Measurements from ENCODE around the gene BIRC5. TPM values are rescaled to one million over a fixed set of nuclear protein-coding genes. Genes with fewer than 3 reads are reported as not detected.
A peak's percentile ranks its signal among the peaks of the same experiment; 100 is the strongest.

Gene BIRC5
- polyA plus RNA-seq, 4 donors: 2.2 to 40.6 (median 8.5) TPM

GRCh38 chr17:78242024-78242742 is 28.1 kb downstream of the BIRC5 start:
- 77 to 83% (median 81%) methylated on average over 21 of the region's 21 CpGs for WGBS, 3 donors
- Histone ChIP-seq H3K36me3 (ENCODE audit: control insufficient read depth in 3 of 3, insufficient read depth in 2 of 3, low read depth in 1 of 3, low read length in 3 of 3) (no peaks in the 10 kb centered on the region), H3K4me1 (ENCODE audit: control insufficient read depth in 3 of 3, insufficient read depth in 2 of 3, low read depth in 1 of 3, low read length in 2 of 3) (no peaks in the 10 kb centered on the region), H3K4me3 (ENCODE audit: low read depth in 1 of 3, low read length in 3 of 3) (no peak overlapping the region), H3K27ac (ENCODE audit: low read depth in 1 of 3, low read length in 2 of 3) (no peak overlapping the region), H3K27me3 (ENCODE audit: control insufficient read depth in 3 of 3, insufficient read depth in 3 of 3, low read length in 3 of 3) (no peaks in the 10 kb centered on the region), H3K9me3 (ENCODE audit: control insufficient read depth in 2 of 2, insufficient read depth in 1 of 2, low read depth in 1 of 2, low read length in 1 of 2) (no peaks in the 10 kb centered on the region)
- DNase-seq: no peak
- FAIRE-seq: no peak

- H3K36me3 ChIP-seq (ENCODE audit: control insufficient read depth in 3 of 3, insufficient read depth in 2 of 3, low read depth in 1 of 3, low read length in 3 of 3): no peaks in the 10 kb centered on the region
- no peak overlapping the region for H3K4me3 ChIP-seq (ENCODE audit: low read depth in 1 of 3, low read length in 3 of 3)
- no peak overlapping the region for H3K27ac ChIP-seq (ENCODE audit: low read depth in 1 of 3, low read length in 2 of 3)
- H3K9me3 ChIP-seq (ENCODE audit: control insufficient read depth in 2 of 2, insufficient read depth in 1 of 2, low read depth in 1 of 2, low read length in 1 of 2): no peaks in the 10 kb centered on the region
- no peak for DNase-seq
- H3K4me1 ChIP-seq (ENCODE audit: control insufficient read depth in 3 of 3, insufficient read depth in 2 of 3, low read depth in 1 of 3, low read length in 2 of 3): peaks cover under 1 to 11% (median 4%) of the 10 kb centered on the region in 3 donors
- H3K27me3 ChIP-seq (ENCODE audit: control insufficient read depth in 3 of 3, insufficient read depth in 3 of 3, low read length in 3 of 3): no peaks in the 10 kb centered on the region
- FAIRE-seq: no peak
- 72 to 82% (median 79%) methylated on average over 8 of the region's 8 CpGs for WGBS, 3 donors
Observed at GRCh38 chr17:78247304-78247703, 33.3 kb downstream of the BIRC5 start.

DNA sequence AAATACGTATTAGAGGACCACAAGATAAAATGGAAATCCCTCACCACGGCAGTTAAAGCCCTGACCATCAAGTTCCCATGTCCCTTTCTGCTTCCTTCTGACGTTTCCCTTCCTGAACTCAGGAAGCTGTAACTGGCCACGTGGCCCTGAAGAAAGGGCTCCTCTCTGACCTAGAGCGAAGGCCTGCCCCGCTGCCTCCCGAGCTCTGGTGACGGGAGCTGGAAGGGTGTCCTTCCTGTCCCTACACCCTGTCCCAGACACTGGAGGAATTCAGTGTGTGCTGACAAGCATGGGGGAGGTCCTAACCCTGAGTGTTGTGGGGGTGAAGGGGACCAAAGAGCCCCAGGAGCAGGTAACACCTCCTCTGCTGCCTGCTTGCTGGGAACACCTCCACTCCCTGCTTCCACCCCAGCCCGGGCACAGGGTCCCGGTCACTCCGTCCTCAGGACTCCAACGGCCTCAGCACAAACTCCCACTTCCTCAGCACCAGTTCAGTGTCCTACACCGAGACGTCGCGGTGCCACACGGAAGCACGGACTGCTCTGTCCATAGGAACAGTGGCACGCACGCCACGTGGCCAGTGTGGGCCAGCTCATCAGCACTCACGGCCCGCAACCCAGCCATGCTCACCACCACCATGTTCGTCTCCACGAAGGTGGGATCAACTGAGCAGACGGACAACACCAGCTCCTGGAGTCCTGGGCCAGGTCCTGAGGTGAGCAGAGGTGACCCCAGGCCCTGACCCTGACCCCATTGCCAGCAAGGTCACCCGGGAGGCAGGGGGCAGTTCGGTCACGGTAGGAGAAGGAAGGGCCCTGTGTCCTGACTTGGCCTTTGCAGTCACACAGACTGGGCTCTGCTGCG is 34.2 kb downstream of the BIRC5 start:
- Histone ChIP-seq H3K9me3 (ENCODE audit: control insufficient read depth in 2 of 2, insufficient read depth in 1 of 2, low read depth in 1 of 2, low read length in 1 of 2) (no peaks in the 10 kb centered on the region), H3K27ac (ENCODE audit: low read depth in 1 of 3, low read length in 2 of 3) (peak overlapping the region in 1 of 3 donors; percentile 24), H3K36me3 (ENCODE audit: control insufficient read depth in 3 of 3, insufficient read depth in 2 of 3, low read depth in 1 of 3, low read length in 3 of 3) (no peaks in the 10 kb centered on the region), H3K4me3 (ENCODE audit: low read depth in 1 of 3, low read length in 3 of 3) (no peak overlapping the region), H3K4me1 (ENCODE audit: control insufficient read depth in 3 of 3, insufficient read depth in 2 of 3, low read depth in 1 of 3, low read length in 2 of 3) (peaks cover 4 to 11% (median 4%) of the 10 kb centered on the region in 3 donors), H3K27me3 (ENCODE audit: control insufficient read depth in 3 of 3, insufficient read depth in 3 of 3, low read length in 3 of 3) (no peaks in the 10 kb centered on the region)
- no peak for FAIRE-seq
- WGBS, 3 donors: 79 to 84% (median 82%) methylated on average over 30 of the region's 30 CpGs
- DNase-seq: no peak

DNA sequence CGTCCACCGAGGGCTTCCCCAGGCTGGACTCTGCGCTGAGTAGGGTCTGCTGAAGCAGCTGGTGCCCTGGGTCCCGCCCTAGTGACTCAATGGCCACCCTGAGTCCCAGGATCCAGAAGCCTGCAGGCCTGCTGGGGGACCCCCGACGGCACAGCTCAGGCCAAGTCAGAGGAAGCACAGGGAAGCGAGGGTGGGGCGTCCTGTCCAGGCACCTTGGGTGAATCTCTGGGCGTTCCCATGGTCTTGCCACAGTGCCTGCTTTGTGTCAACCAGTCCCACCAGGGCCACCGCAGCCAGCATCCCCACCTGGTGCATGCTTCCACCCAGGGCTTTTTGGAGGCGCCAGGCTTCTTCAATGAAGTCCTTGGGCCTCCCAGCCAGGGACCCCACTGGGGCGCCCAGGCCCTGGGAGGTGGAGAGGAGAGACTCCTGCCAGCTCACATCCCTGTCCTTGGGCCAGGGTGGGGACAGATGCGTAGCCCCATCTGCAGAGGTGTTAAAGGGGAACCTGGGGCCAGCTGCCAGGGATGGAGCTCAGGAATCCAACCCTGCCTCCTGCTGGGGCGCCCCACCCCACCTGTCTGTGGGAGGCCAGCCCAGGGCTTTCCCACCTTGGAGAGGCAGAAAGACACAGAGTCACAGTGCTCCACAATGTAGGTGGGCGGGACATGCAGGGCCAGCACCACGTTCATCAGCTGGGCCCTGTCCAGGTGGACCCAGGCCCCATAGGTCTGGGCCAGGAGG is 35.2 kb downstream of the BIRC5 start:
- WGBS, 3 donors: 83 to 85% (median 84%) methylated on average over 16 of the region's 16 CpGs

DNA sequence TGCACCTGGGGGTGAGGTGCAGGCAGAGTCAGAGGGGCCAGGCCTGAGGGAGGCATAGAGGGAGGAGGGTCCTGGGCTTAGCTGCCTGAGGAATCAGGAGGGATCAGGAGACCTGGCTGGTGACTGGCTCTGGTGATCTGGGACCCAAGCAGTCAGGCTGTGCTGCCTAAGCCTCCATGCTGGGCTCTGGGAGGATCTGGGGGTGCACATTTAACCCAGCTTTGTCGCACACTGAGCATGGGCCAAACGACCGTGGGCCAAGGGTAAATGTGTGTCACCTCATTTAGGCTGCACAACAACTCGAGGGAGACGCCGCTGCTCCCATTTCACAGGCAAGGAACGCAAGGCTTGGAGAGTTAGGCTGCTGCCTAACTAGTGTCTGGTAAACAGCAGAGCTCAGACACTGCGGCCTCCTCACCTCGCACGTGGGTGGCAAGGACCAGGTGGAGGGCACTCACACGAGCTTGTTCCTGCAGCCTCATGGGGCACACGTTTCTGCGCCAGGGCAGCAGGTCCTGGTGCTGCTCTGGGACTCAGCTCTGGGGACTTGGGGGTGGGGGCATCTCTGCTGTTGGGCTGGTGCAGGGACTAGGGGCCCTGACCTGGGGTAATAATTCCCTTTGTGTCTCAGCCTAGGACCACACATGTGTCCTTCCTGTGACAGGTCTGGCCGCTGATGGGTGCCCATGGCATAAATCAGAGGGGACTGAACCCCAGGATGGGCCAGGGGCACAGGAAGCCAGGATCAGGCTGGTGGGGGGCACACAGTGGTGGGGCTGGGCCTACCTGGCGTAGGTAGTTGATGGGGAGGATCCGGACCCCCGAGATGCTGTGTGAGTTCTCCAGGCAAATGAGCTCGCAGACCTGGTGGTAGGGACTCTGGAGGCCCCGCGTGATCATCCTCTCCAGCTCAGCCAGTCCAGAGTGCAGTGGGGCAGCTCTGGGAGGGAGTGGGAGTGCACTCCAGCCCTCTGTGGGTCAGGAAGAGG is 36.1 kb downstream of the BIRC5 start:
- WGBS, 3 donors: 67 to 70% (median 69%) methylated on average over 20 of the region's 20 CpGs
- DNase-seq (no peak), FAIRE-seq (no peak)
- no peak overlapping the region for H3K27ac ChIP-seq (ENCODE audit: low read depth in 1 of 3, low read length in 2 of 3)
- H3K27me3 ChIP-seq (ENCODE audit: control insufficient read depth in 3 of 3, insufficient read depth in 3 of 3, low read length in 3 of 3): no peaks in the 10 kb centered on the region
- no peak overlapping the region for H3K4me3 ChIP-seq (ENCODE audit: low read depth in 1 of 3, low read length in 3 of 3)
- peaks cover 4 to 11% (median 4%) of the 10 kb centered on the region in 3 donors for H3K4me1 ChIP-seq (ENCODE audit: control insufficient read depth in 3 of 3, insufficient read depth in 2 of 3, low read depth in 1 of 3, low read length in 2 of 3)
- no peaks in the 10 kb centered on the region for H3K9me3 ChIP-seq (ENCODE audit: control insufficient read depth in 2 of 2, insufficient read depth in 1 of 2, low read depth in 1 of 2, low read length in 1 of 2)
- H3K36me3 ChIP-seq (ENCODE audit: control insufficient read depth in 3 of 3, insufficient read depth in 2 of 3, low read depth in 1 of 3, low read length in 3 of 3): no peaks in the 10 kb centered on the region

More for the DNA sequence above, 35.2 kb downstream of the BIRC5 start:
- DNase-seq (no peak), FAIRE-seq (no peak)
- no peaks in the 10 kb centered on the region for H3K9me3 ChIP-seq (ENCODE audit: control insufficient read depth in 2 of 2, insufficient read depth in 1 of 2, low read depth in 1 of 2, low read length in 1 of 2)
- peaks cover 4 to 11% (median 4%) of the 10 kb centered on the region in 3 donors for H3K4me1 ChIP-seq (ENCODE audit: control insufficient read depth in 3 of 3, insufficient read depth in 2 of 3, low read depth in 1 of 3, low read length in 2 of 3)
- H3K27ac ChIP-seq (ENCODE audit: low read depth in 1 of 3, low read length in 2 of 3): no peak overlapping the region
- H3K36me3 ChIP-seq (ENCODE audit: control insufficient read depth in 3 of 3, insufficient read depth in 2 of 3, low read depth in 1 of 3, low read length in 3 of 3): no peaks in the 10 kb centered on the region
- H3K27me3 ChIP-seq (ENCODE audit: control insufficient read depth in 3 of 3, insufficient read depth in 3 of 3, low read length in 3 of 3): no peaks in the 10 kb centered on the region
- no peak overlapping the region for H3K4me3 ChIP-seq (ENCODE audit: low read depth in 1 of 3, low read length in 3 of 3)

DNA sequence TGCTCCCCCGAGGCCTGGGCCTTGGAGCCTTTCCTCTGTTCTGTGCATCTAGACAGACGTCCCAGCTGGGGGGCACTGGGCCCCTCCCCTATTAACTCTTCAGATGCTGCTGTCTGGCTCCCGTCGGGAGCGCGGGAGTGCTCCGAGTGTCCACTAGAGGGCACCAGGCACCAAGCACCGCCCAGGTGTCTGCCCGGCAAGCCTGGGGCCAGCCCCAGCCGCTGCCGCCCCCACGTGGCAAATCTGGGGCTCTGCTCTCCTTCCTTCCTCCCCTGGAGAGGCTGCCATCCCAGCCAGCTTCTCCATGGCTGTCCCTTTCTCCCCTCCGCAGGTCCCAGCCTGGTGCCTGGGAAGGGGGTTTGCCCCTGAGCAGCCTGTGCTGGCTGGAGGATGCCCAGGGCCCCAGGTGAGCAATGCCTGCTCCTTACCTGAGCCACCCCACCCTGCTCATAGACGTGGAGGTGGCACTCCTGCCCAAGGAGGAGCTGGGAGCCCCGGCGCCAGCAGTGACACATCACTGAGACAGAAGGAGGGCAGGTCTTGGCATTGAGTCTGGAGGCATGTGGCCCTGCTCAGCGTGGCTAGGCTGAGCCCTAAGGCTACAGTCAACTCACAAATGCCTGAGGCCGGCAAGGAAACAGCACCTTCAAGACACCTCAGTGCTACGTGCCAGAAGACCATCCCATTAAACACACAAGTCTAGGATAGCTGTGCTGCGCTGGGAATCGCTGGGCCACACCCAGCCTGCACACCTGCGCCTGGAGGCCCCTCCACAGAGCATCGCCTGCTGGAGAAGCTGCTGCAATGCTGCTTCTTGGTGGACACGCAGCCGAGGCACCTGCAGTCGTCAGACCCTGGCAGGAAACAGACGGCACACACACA is 37.1 kb downstream of the BIRC5 start:
- FAIRE-seq (no peak), DNase-seq (peak; percentile 82 to 91)
- Histone ChIP-seq H3K36me3 (ENCODE audit: control insufficient read depth in 3 of 3, insufficient read depth in 2 of 3, low read depth in 1 of 3, low read length in 3 of 3) (no peaks in the 10 kb centered on the region), H3K27me3 (ENCODE audit: control insufficient read depth in 3 of 3, insufficient read depth in 3 of 3, low read length in 3 of 3) (no peaks in the 10 kb centered on the region), H3K9me3 (ENCODE audit: control insufficient read depth in 2 of 2, insufficient read depth in 1 of 2, low read depth in 1 of 2, low read length in 1 of 2) (no peaks in the 10 kb centered on the region), H3K27ac (ENCODE audit: low read depth in 1 of 3, low read length in 2 of 3) (peak overlapping the region in 2 of 3 donors; percentile 42 to 73), H3K4me1 (ENCODE audit: control insufficient read depth in 3 of 3, insufficient read depth in 2 of 3, low read depth in 1 of 3, low read length in 2 of 3) (peaks cover 4 to 11% (median 4%) of the 10 kb centered on the region in 3 donors), H3K4me3 (ENCODE audit: low read depth in 1 of 3, low read length in 3 of 3) (no peak overlapping the region)
- WGBS, 3 donors: 2 to 15% (median 8%) methylated on average over 20 to 27 of the region's 27 CpGs

GRCh38 chr17:78251773-78252103 is 37.7 kb downstream of the BIRC5 start:
- Histone ChIP-seq H3K27ac (ENCODE audit: low read depth in 1 of 3, low read length in 2 of 3) (peak overlapping the region in 1 of 3 donors; percentile 73), H3K9me3 (ENCODE audit: control insufficient read depth in 2 of 2, insufficient read depth in 1 of 2, low read depth in 1 of 2, low read length in 1 of 2) (no peaks in the 10 kb centered on the region), H3K4me3 (ENCODE audit: low read depth in 1 of 3, low read length in 3 of 3) (no peak overlapping the region), H3K27me3 (ENCODE audit: control insufficient read depth in 3 of 3, insufficient read depth in 3 of 3, low read length in 3 of 3) (no peaks in the 10 kb centered on the region), H3K4me1 (ENCODE audit: control insufficient read depth in 3 of 3, insufficient read depth in 2 of 3, low read depth in 1 of 3, low read length in 2 of 3) (peaks cover 4 to 11% (median 4%) of the 10 kb centered on the region in 3 donors), H3K36me3 (ENCODE audit: control insufficient read depth in 3 of 3, insufficient read depth in 2 of 3, low read depth in 1 of 3, low read length in 3 of 3) (no peaks in the 10 kb centered on the region)
- no peak for DNase-seq
- no peak for FAIRE-seq
- 29 to 43% (median 34%) methylated on average over 6 of the region's 6 CpGs for WGBS, 3 donors

All from small intestine (tissue), 7 donors.